Embryonic facial prominence (tissue), 1 donor: ENCODE measurements around the gene LGALS1.

ENCODE experiments used
- DNase-seq: peaks from one replicate; pipeline ENCODE4 v3.0.0-alpha.2; 2016; ENCODE audit errors: extremely low spot score

Gene LGALS1

GRCh38 chr22:37674951-37675929 is at the start of gene LGALS1:
TSS of gene LGALS1 (plus strand) at chr22:37675636. CDS start at chr22:37675703, 67 bp downstream.
- peak; percentile 88 for DNase-seq

GRCh38 chr22:37625737-37626136 is 49.7 kb upstream of the LGALS1 start:
- no peak for DNase-seq

- no peak for DNase-seq
Observed at GRCh38 chr22:37626144-37626543, 49.3 kb upstream of the LGALS1 start.

- no peak for DNase-seq
Observed at GRCh38 chr22:37626556-37627075, 48.8 kb upstream of the LGALS1 start.

- no peak for DNase-seq
Observed at GRCh38 chr22:37627121-37627520, 48.3 kb upstream of the LGALS1 start.

- DNase-seq, result no peak
Observed at GRCh38 chr22:37627545-37627944, 47.9 kb upstream of the LGALS1 start.

GRCh38 chr22:37628830-37629229 is 46.6 kb upstream of the LGALS1 start:
- DNase-seq, result no peak

- DNase-seq, result no peak
Observed at GRCh38 chr22:37629928-37630327, 45.5 kb upstream of the LGALS1 start.

GRCh38 chr22:37630839-37631435 is 44.5 kb upstream of the LGALS1 start:
- DNase-seq, result no peak

- no peak for DNase-seq
Observed at GRCh38 chr22:37631448-37632173, 43.8 kb upstream of the LGALS1 start.

- no peak for DNase-seq
Observed at GRCh38 chr22:37632174-37633088, 43.0 kb upstream of the LGALS1 start.

GRCh38 chr22:37633089-37633624 is 42.3 kb upstream of the LGALS1 start:
- DNase-seq, result no peak

GRCh38 chr22:37633625-37634416 is 41.6 kb upstream of the LGALS1 start:
- DNase-seq, result peak; percentile 76

- DNase-seq, result no peak
Observed at GRCh38 chr22:37634417-37634924, 41.0 kb upstream of the LGALS1 start.

- DNase-seq, result no peak
Observed at GRCh38 chr22:37635157-37635556, 40.3 kb upstream of the LGALS1 start.

- DNase-seq, result no peak
Observed at GRCh38 chr22:37636186-37636948, 39.1 kb upstream of the LGALS1 start.

GRCh38 chr22:37636949-37637273 is 38.5 kb upstream of the LGALS1 start:
- DNase-seq, result no peak

- DNase-seq, result no peak
Observed at GRCh38 chr22:37638391-37639069, 36.9 kb upstream of the LGALS1 start.
